MM.1S (cell line): ENCODE measurements around the gene PCDH7.

ENCODE experiments used
- DNase-seq: peaks from one replicate; pipeline ENCODE4 v3.0.0-alpha.2; 2015
- H2AFZ ChIP-seq: fragments of 300-600 bp; sonication (generic); 2 replicates; pipeline ENCODE4 v1.6.0; 2016; ENCODE audit warnings: antibody characterized with exemption, low read length
- H3F3A ChIP-seq: fragments of 300-600 bp; sonication (generic); 2 replicates; pipeline ENCODE4 v1.6.1; 2016; ENCODE audit warnings: mild to moderate bottlenecking, antibody characterized with exemption, low read length, moderate library complexity, mixed read lengths; ENCODE audit not compliant: insufficient read depth
- H3K27ac ChIP-seq: fragments of 300-600 bp; sonication (generic); 2 replicates; pipeline ENCODE4 v1.5.1; 2016; ENCODE audit warnings: mild to moderate bottlenecking, low read length
- H3K27me3 ChIP-seq: fragments of 300-600 bp; sonication (generic); replicated peaks from 2 replicates; pipeline ENCODE4 v1.6.0; 2016; ENCODE audit warnings: low read length; ENCODE audit not compliant: insufficient read depth
- H3K36me3 ChIP-seq: fragments of 300-600 bp; sonication (generic); replicated peaks from 2 replicates; pipeline ENCODE4 v1.6.1; 2016; ENCODE audit warnings: mild to moderate bottlenecking, low read length, mixed read lengths; ENCODE audit not compliant: insufficient read depth
- H3K4me1 ChIP-seq: fragments of 300-600 bp; sonication (generic); 2 replicates; pipeline ENCODE4 v1.6.1; 2016; ENCODE audit warnings: low read length, mixed read lengths
- H3K4me2 ChIP-seq: fragments of 300-600 bp; sonication (generic); 2 replicates; pipeline ENCODE4 v1.6.0; 2016; ENCODE audit warnings: low read depth, low read length
- H3K4me3 ChIP-seq: fragments of 300-600 bp; sonication (generic); 2 replicates; pipeline ENCODE4 v1.5.1; 2016; ENCODE audit warnings: low read length, mixed read lengths
- H3K79me2 ChIP-seq: fragments of 300-600 bp; sonication (generic); 2 replicates; pipeline ENCODE4 v1.6.1; 2016; ENCODE audit warnings: mixed run types, low read length, mixed read lengths
- H3K9ac ChIP-seq: fragments of 300-600 bp; sonication (generic); 2 replicates; pipeline ENCODE4 v1.6.1; 2016; ENCODE audit warnings: low read length, mixed read lengths
- H3K9me2 ChIP-seq: fragments of 300-600 bp; sonication (generic); replicated peaks from 2 replicates; pipeline ENCODE4 v1.6.1; 2016; ENCODE audit warnings: mild to moderate bottlenecking, low read length, mixed read lengths; ENCODE audit not compliant: insufficient read depth
- H3K9me3 ChIP-seq: fragments of 300-600 bp; sonication (generic); replicated peaks from 2 replicates; pipeline ENCODE4 v1.6.1; 2016; ENCODE audit warnings: mild to moderate bottlenecking, low read length, mixed read lengths; ENCODE audit not compliant: insufficient read depth
- H4K20me1 ChIP-seq: fragments of 300-600 bp; sonication (generic); 2 replicates; pipeline ENCODE4 v1.6.1; 2016; ENCODE audit warnings: mild to moderate bottlenecking, low read length, moderate library complexity, mixed read lengths; ENCODE audit not compliant: insufficient read depth
- CTCF ChIP-seq: fragments of 300-600 bp; sonication (generic); IDR thresholded peaks from 2 replicates; pipeline ENCODE4 v1.5.1; 2016; ENCODE audit warnings: antibody characterized with exemption, low read length, mixed read lengths
- EZH2 ChIP-seq: fragments of 300-600 bp; sonication (generic); optimal IDR thresholded peaks from 2 replicates; pipeline ENCODE3; 2017; ENCODE audit warnings: low read depth, mild to moderate bottlenecking, antibody characterized with exemption, low read length, mixed read lengths
- EZH2phosphoT487 ChIP-seq: fragments of 300-600 bp; sonication (generic); IDR thresholded peaks from 2 replicates; pipeline ENCODE4 v1.6.1; 2018; ENCODE audit warnings: antibody characterized with exemption, low read length

PCDH7 gene

GRCh38 chr4:30724247-30724646, 4.1 kb downstream of the PCDH7 start:
- H3K79me2 ChIP-seq: no peaks in the 10 kb centered on the region
- no peak overlapping the region for H2AFZ ChIP-seq
- H3K9me3 ChIP-seq: 0 out of 2 replicates have a peak, but pooled peaks cover 3% of the 10 kb centered on the region
- H3K36me3 ChIP-seq: no peaks in the 10 kb centered on the region
- H3K4me2 ChIP-seq: no peak overlapping the region
- no peaks in the 10 kb centered on the region for H3K27me3 ChIP-seq
- no peaks in the 10 kb centered on the region for H4K20me1 ChIP-seq
- H3K9ac ChIP-seq: no peak overlapping the region
- no peak overlapping the region for H3K27ac ChIP-seq
- H3K4me1 ChIP-seq: no peaks in the 10 kb centered on the region
- H3K9me2 ChIP-seq: no peaks in the 10 kb centered on the region
- TF ChIP-seq EZH2 (no peak), EZH2phosphoT487 (no peak), CTCF (no peak)
- H3K4me3 ChIP-seq: no peak overlapping the region
- DNase-seq: no peak
- H3F3A ChIP-seq: no peaks in the 10 kb centered on the region

GRCh38 chr4:30725562-30725961, 5.4 kb downstream of the PCDH7 start:
- no peaks in the 10 kb centered on the region for H3K27me3 ChIP-seq
- no peaks in the 10 kb centered on the region for H3K9me2 ChIP-seq
- no peak for DNase-seq
- H3K4me1 ChIP-seq: no peaks in the 10 kb centered on the region
- TF ChIP-seq EZH2 (no peak), CTCF (no peak), EZH2phosphoT487 (no peak)
- H3K79me2 ChIP-seq: no peaks in the 10 kb centered on the region
- no peaks in the 10 kb centered on the region for H4K20me1 ChIP-seq
- no peak overlapping the region for H3K9ac ChIP-seq
- H3K4me3 ChIP-seq: no peak overlapping the region
- H3K4me2 ChIP-seq: no peak overlapping the region
- H3K36me3 ChIP-seq: no peaks in the 10 kb centered on the region
- 0 out of 2 replicates have a peak, but pooled peaks cover 3% of the 10 kb centered on the region for H3K9me3 ChIP-seq
- no peak overlapping the region for H3K27ac ChIP-seq
- H2AFZ ChIP-seq: no peak overlapping the region
- no peaks in the 10 kb centered on the region for H3F3A ChIP-seq

GRCh38 chr4:30726090-30726675, 6.0 kb downstream of the PCDH7 start:
- TF ChIP-seq EZH2: no peak
- no peak for TF ChIP-seq CTCF
- no peak for TF ChIP-seq EZH2phosphoT487

More at GRCh38 chr4:30726090-30726675, 6.0 kb downstream of the PCDH7 start:
- Histone ChIP-seq H3K27me3 (no peaks in the 10 kb centered on the region), H3F3A (no peaks in the 10 kb centered on the region), H3K4me2 (no peak overlapping the region), H3K79me2 (no peaks in the 10 kb centered on the region), H3K36me3 (no peaks in the 10 kb centered on the region), H4K20me1 (no peaks in the 10 kb centered on the region), H3K4me3 (no peak overlapping the region), H3K9me2 (no peaks in the 10 kb centered on the region), H3K9me3 (0 out of 2 replicates have a peak, but pooled peaks cover 3% of the 10 kb centered on the region), H2AFZ (no peak overlapping the region), H3K27ac (no peak overlapping the region), H3K4me1 (no peaks in the 10 kb centered on the region), H3K9ac (no peak overlapping the region)
- DNase-seq: no peak
